GM12892 (cell line): ENCODE results near the gene DOCK4.
A peak's percentile ranks its signal among the peaks of the same experiment; 100 is the strongest.

Experiments
- DNase-seq: peaks from one replicate; pipeline ENCODE4 v3.0.0; 2011; ENCODE audit not compliant: insufficient read length
- FAIRE-seq: peaks from 2 replicates; lab custom pipeline; 2011; peaks lifted over from hg19 to GRCh38; lab: Jason Lieb, UNC
- POLR2A ChIP-seq: IDR thresholded peaks from 2 replicates; pipeline ENCODE4 v1.6.1; 2011; ENCODE audit warnings: low read depth, low read length, control low read depth
- POLR2AphosphoS5 ChIP-seq: IDR thresholded peaks from 2 replicates; pipeline ENCODE4 v1.6.1; 2011; ENCODE audit warnings: low read depth, low read length, control low read depth
- TAF1 ChIP-seq: IDR thresholded peaks from 2 replicates; pipeline ENCODE4 v1.6.1; 2011; ENCODE audit warnings: low read depth, mild to moderate bottlenecking, control low read depth, low read length, borderline replicate concordance

Gene DOCK4

GRCh38 chr7:112112822-112113255 lies 93.4 kb downstream of the DOCK4 start:
- DNase-seq: no peak
- FAIRE-seq: no peak
- no peak for TF ChIP-seq POLR2AphosphoS5
- no peak for TF ChIP-seq POLR2A
- no peak for TF ChIP-seq TAF1

GRCh38 chr7:112110651-112111050 lies 95.5 kb downstream of the DOCK4 start:
- FAIRE-seq (no peak), DNase-seq (no peak)
- TF ChIP-seq POLR2AphosphoS5 (no peak), POLR2A (no peak), TAF1 (no peak)

DNA sequence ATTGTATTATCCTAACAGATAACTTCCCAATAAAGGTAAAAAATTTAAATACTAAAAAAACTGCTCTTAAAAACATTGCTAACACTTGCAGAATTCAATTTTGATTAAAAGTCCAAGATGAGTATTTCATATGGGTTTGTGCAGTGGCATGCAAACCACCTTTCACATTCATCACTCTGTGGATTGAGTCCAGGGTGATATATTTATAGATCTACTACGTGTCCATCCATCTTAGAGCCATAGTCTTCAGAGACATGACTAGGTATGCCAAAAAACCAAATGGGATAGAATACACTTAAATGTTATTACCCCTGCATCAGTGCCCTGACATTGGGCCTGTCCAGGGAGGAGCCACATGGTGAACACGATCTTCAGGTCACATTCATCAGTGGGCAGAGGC lies 96.0 kb downstream of the DOCK4 start:
- no peak for FAIRE-seq

DNA sequence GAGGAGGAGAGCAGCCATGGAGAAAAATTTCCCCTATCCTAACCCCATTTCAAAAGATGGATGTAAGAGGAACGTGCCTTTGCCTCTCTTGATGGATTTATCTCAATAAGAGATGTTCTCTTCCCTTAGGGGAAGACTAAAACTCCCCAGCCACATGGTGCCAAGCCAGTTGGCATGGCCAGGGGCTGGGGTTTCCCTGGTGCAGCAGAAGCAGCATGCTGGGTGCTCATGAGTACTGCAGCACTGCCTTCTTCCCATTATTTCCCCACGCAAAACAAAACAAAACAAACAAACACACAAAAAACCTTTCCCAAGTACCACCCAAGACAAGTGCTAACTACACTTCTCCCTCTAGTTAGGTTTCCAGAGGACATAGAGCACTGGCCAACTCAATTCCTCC lies 97.2 kb downstream of the DOCK4 start:
- no peak for DNase-seq
- TF ChIP-seq POLR2AphosphoS5 (no peak), POLR2A (no peak), TAF1 (no peak)
- FAIRE-seq: no peak

More for the DNA sequence above, 96.0 kb downstream of the DOCK4 start:
- DNase-seq: no peak
- TF ChIP-seq POLR2AphosphoS5 (no peak), POLR2A (no peak), TAF1 (no peak)

- DNase-seq: no peak
- TF ChIP-seq POLR2AphosphoS5: no peak
- TF ChIP-seq POLR2A: no peak
- no peak for FAIRE-seq
These were observed 100.3 kb downstream of the DOCK4 start for GRCh38 chr7:112105584-112106530.

DNA sequence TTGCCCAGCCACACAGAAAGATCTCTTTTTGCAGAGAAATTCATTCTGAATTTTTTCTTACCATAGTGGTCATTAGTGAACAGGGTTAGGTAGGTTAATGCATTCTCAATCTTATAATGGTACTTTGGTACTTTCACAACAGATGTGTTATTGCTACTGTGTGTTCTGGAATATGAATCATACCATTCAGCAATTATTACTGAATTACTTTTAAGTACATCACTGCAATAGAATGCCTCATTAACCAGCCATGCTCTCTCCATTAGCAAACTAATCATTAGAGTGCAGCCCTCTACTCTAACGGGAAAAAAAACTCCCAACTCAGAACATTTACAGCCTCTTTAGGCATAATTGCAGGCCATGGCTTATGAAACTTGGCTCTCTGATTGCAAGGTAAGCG lies 102.1 kb downstream of the DOCK4 start:
- TF ChIP-seq TAF1 (no peak), POLR2A (no peak), POLR2AphosphoS5 (no peak)
- no peak for FAIRE-seq
- no peak for DNase-seq

DNA sequence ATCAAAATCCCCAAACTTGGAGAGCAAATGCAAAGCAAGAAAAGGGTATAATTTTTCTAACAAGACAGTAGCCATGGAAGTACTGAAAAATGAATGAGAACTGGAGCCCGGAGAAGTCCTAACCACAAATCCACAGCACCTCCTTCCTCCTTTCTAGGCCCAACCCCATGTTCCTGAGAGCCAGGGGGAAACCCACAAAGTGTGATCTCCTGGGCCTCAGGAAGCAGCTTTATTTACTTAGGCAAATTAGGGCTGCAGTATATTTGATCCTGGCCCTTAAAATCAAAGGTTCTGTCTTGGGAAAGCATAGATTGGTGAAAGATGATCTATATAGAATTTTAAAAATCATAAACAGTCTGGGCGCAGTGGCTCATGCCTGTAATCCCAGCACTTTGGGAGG lies 103.0 kb downstream of the DOCK4 start:
- FAIRE-seq (no peak), DNase-seq (no peak)
- TF ChIP-seq TAF1 (no peak), POLR2AphosphoS5 (no peak), POLR2A (no peak)

DNA sequence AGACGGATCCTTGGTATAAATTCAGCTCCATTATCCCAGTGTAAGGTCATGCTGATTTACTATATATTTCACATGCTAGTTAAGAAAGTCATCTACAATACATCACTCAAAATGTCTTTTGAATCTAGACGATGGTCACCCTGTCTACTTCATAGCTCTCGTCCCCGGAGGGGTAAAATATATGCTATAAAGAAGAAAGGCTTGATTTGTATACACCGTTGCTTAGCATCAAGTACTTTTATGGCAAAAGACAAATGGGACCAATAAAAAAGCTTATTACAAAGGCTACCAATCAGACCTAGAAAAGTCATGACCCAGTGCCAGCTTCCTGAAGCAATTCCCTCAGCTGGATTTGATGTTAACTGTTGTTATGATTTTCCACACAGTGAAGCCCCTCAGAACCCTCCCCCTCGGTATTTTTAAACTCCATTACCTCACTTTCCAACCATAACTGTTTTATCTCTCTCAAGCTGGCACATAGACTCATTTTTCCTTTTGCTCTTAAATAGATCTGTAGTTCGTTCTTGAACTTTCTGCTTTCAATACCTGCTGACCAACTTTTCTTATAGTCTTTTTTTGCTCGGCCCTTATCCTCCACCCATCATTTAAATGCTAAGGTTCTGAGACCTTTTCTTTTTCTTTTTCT lies 104.9 kb downstream of the DOCK4 start:
- FAIRE-seq: no peak
- no peak for DNase-seq
- no peak for TF ChIP-seq POLR2A
- TF ChIP-seq POLR2AphosphoS5: no peak
- TF ChIP-seq TAF1: no peak

DNA sequence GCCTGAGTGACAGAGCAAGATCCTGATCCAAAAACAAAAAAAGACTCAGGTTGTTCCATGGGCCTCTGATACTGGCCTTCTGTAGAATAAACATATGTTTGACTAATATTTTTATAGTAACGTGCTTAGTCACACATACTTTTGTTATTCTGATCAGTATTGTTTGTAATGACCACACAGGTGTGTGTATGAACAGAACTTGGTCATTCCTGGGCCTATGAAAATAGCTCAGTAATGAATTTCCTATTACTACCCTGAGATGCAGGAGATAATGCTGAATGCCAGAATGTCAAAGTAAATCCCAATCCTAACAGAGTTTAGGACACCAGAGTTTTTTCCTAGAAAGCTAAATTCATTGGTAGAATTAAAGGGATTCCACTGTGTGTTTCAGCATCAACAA lies 108.7 kb downstream of the DOCK4 start:
- FAIRE-seq: no peak
- DNase-seq: no peak
- TF ChIP-seq POLR2A: no peak
- TF ChIP-seq TAF1: no peak
- TF ChIP-seq POLR2AphosphoS5: no peak

DNA sequence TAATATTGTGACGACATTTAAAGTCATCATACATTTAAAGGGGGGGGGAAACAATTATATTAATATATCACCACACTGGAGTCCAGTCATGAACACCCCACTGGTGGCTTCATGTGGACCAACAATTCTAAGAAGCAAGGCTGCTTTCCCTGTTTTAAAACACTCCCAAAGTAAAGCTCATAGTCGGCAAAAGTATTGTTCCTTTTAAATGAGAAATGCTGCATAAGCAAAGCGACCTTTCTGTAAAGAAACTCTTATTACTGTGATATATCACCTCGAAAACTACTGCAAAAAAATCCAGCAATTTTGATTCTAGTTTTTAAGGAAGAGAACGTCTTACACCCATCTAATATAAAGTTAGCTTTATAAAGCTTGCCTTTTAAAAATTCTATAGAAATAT lies 112.8 kb downstream of the DOCK4 start:
- FAIRE-seq (no peak), DNase-seq (no peak)
- no peak for TF ChIP-seq POLR2A
- no peak for TF ChIP-seq POLR2AphosphoS5
- no peak for TF ChIP-seq TAF1

- TF ChIP-seq TAF1 (no peak), POLR2AphosphoS5 (no peak), POLR2A (no peak)
- DNase-seq (no peak), FAIRE-seq (peak; percentile 33)
These were observed 113.3 kb downstream of the DOCK4 start for GRCh38 chr7:112092709-112093395.
